B cell (primary cell): ENCODE measurements around the gene DENND1C.

Source experiments
- CTCF ChIP-seq: fragments of 200-600 bp; IDR thresholded peaks from one replicate; pipeline ENCODE4 v1.8.0; 2022; ENCODE audit warnings: antibody characterized with exemption, mild to moderate bottlenecking
- EZH2 ChIP-seq: IDR thresholded peaks from 2 replicates; pipeline ENCODE4 v1.6.1; 2012; ENCODE audit warnings: borderline replicate concordance, low read depth, mild to moderate bottlenecking, moderate library complexity, low read length; ENCODE audit not compliant: insufficient read depth, poor library complexity, severe bottlenecking

- TF ChIP-seq CTCF (no peak), EZH2 (no peak)
Observed at GRCh38 chr19:6514926-6515544, 33.4 kb upstream of the DENND1C start.
